Trophoblast cell (in vitro differentiated cells and primary cell): ENCODE results near the gene ZNF516.

Experiments used
- DNase-seq, 2 donors: peaks; one replicate each; pipeline ENCODE4 v3.0.0-alpha.2; 2016
- H2AFZ ChIP-seq: 2 replicates; pipeline ENCODE4 v1.6.1; 2013; ENCODE audit warnings: low read length, moderate library complexity, mild to moderate bottlenecking; ENCODE audit not compliant: insufficient read depth, poor library complexity
- H2AK5ac ChIP-seq: 2 replicates; pipeline ENCODE4 v1.6.1; 2013; ENCODE audit warnings: mild to moderate bottlenecking, low read length
- H2BK120ac ChIP-seq: 2 replicates; pipeline ENCODE4 v1.6.1; 2013; ENCODE audit warnings: low read length, mild to moderate bottlenecking, moderate library complexity; ENCODE audit not compliant: insufficient read depth, poor library complexity
- H2BK12ac ChIP-seq: 2 replicates; pipeline ENCODE4 v1.6.1; 2013; ENCODE audit warnings: mild to moderate bottlenecking, low read length, moderate library complexity
- H2BK5ac ChIP-seq: 2 replicates; pipeline ENCODE4 v1.6.1; 2013; ENCODE audit warnings: low read length, low read depth, moderate library complexity, mild to moderate bottlenecking; ENCODE audit not compliant: poor library complexity
- H3K14ac ChIP-seq: 2 replicates; pipeline ENCODE4 v1.6.1; 2013; ENCODE audit warnings: mild to moderate bottlenecking, low read length
- H3K18ac ChIP-seq: 2 replicates; pipeline ENCODE4 v1.6.1; 2013; ENCODE audit warnings: mild to moderate bottlenecking, low read length
- H3K23ac ChIP-seq: 2 replicates; pipeline ENCODE4 v1.6.1; 2013; ENCODE audit warnings: low read length
- H3K27ac ChIP-seq: 2 replicates; pipeline ENCODE4 v1.5.1; 2013; ENCODE audit warnings: low read depth, mild to moderate bottlenecking, inconsistent platforms, low read length, moderate library complexity
- H3K27me3 ChIP-seq: 2 replicates; pipeline ENCODE4 v1.6.1; 2013; ENCODE audit warnings: inconsistent platforms, mild to moderate bottlenecking, low read length, moderate library complexity; ENCODE audit not compliant: insufficient read depth
- H3K36me3 ChIP-seq, 2 experiments: 1 replicate in 1 of 2; 2 replicates in 1 of 2; pipeline ENCODE4 v1.6.1; 2013; ENCODE audit warnings: low read length in 2 of 2, mild to moderate bottlenecking in 2 of 2, moderate library complexity in 1 of 2; ENCODE audit not compliant: insufficient read depth in 2 of 2, control insufficient read depth in 1 of 2
- H3K4ac ChIP-seq: 2 replicates; pipeline ENCODE4 v1.6.1; 2013; ENCODE audit warnings: low read depth, mild to moderate bottlenecking, low read length, moderate library complexity
- H3K4me1 ChIP-seq, 2 experiments: 1 replicate in 1 of 2; 2 replicates in 1 of 2; pipeline ENCODE4 v1.6.1; 2013; ENCODE audit warnings: low read length in 2 of 2, mild to moderate bottlenecking in 2 of 2, moderate library complexity in 1 of 2; ENCODE audit not compliant: insufficient read depth in 2 of 2, control insufficient read depth in 1 of 2
- H3K4me2 ChIP-seq: 2 replicates; pipeline ENCODE4 v1.6.1; 2013; ENCODE audit warnings: inconsistent platforms, mild to moderate bottlenecking, low read length, moderate library complexity
- H3K4me3 ChIP-seq: 2 replicates; pipeline ENCODE4 v1.5.1; 2013; ENCODE audit warnings: mild to moderate bottlenecking, low read depth, low read length, inconsistent platforms
- H3K79me1 ChIP-seq: one replicate; pipeline ENCODE4 v1.6.1; 2013; ENCODE audit warnings: low read length
- H3K79me2 ChIP-seq: 2 replicates; pipeline ENCODE4 v1.6.1; 2013; ENCODE audit warnings: low read length, mild to moderate bottlenecking; ENCODE audit not compliant: control insufficient read depth, insufficient read depth, poor library complexity
- H3K9ac ChIP-seq: 2 replicates; pipeline ENCODE4 v1.6.1; 2013; ENCODE audit warnings: mild to moderate bottlenecking, low read length
- H3K9me3 ChIP-seq: 2 replicates; pipeline ENCODE4 v1.6.1; 2013; ENCODE audit warnings: low read depth, mild to moderate bottlenecking, control low read depth, inconsistent platforms, low read length; ENCODE audit not compliant: insufficient read depth
- H4K12ac ChIP-seq: 2 replicates; pipeline ENCODE4 v1.6.1; 2013; ENCODE audit warnings: low read depth, mild to moderate bottlenecking, low read length, moderate library complexity
- H4K8ac ChIP-seq: 2 replicates; pipeline ENCODE4 v1.6.1; 2013; ENCODE audit warnings: low read depth, mild to moderate bottlenecking, low read length, moderate library complexity
- H4K91ac ChIP-seq: one replicate; pipeline ENCODE4 v1.6.1; 2013; ENCODE audit warnings: low read depth, mild to moderate bottlenecking, low read length, moderate library complexity
- WGBS: extraction: QIAGEN DNeasy Blood & Tissue Kit; methylation state at CpG from one replicate; pipeline ENCODE4 v1.1.7; 2013; ENCODE audit warnings: missing lambda C conversion rate; ENCODE audit not compliant: insufficient read length, insufficient coverage; ENCODE audit errors: extremely low coverage; 5-methylcytosine and 5-hydroxymethylcytosine counted together

ZNF516 gene

DNA sequence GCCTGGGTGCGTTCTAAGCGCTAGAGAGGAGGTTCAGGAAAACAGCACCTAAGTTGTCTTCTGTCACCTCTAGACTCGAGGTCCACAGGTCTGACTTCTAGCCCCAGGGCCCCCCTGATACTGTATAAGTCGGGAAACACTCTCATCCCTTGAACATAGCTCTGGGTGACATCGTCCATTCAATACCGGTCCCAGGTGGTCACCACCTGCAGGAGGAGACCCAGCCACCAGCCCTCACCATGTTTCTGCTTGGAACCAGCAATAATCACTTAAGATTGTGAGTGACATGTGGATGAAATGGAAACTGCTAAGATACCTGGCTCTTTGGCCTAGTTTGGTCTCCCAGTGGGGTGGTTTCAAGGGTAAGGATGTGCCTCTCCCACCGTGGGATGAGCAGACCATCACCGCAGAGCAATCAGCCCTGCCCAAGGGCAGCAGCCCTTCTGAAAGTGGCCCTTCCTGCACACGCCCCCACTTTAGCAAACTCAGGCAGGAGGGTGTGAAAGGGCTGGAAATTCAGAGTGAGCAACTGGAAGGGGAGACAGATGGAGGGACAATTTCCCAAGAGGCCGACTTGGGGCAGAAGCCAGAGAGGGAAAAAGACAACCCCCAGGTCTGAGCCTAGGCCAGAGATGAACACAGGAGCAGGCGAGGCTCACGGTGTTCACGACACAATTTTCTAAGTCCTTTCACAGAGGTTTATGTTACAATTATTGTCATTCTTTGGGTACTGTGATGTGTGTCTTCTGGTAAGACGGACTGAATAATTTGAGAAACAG lies 95.2 kb downstream of the ZNF516 start:
- H4K8ac ChIP-seq = no peak overlapping the region
- H3K18ac ChIP-seq = no peak overlapping the region
- no peak overlapping the region for H3K4ac ChIP-seq
- no CpG with 5 or more reads among the region's 14 CpGs for WGBS
- no peak overlapping the region for H2BK12ac ChIP-seq
- no peak overlapping the region for H4K91ac ChIP-seq
- no peaks in the 10 kb centered on the region for H3K27me3 ChIP-seq
- H2AFZ ChIP-seq = no peak overlapping the region
- no peak for DNase-seq
- H3K9me3 ChIP-seq = peaks cover 5% of the 10 kb centered on the region
- no peak overlapping the region for H3K4me2 ChIP-seq
- peaks cover 0 to 6% of the 10 kb centered on the region in 2 experiments for H3K36me3 ChIP-seq
- H3K27ac ChIP-seq = no peak overlapping the region
- H2BK120ac ChIP-seq = no peak overlapping the region
- no peak overlapping the region for H3K14ac ChIP-seq
- no peak overlapping the region for H3K23ac ChIP-seq
- no peak overlapping the region for H3K9ac ChIP-seq
- no peaks in the 10 kb centered on the region for H3K79me1 ChIP-seq
- H3K4me3 ChIP-seq = peak overlapping the region; percentile 39
- H3K79me2 ChIP-seq = no peaks in the 10 kb centered on the region
- H2AK5ac ChIP-seq = no peak overlapping the region
- no peak overlapping the region for H4K12ac ChIP-seq
- H3K4me1 ChIP-seq = peaks cover 5 to 8% of the 10 kb centered on the region in 2 experiments
- no peak overlapping the region for H2BK5ac ChIP-seq

DNA sequence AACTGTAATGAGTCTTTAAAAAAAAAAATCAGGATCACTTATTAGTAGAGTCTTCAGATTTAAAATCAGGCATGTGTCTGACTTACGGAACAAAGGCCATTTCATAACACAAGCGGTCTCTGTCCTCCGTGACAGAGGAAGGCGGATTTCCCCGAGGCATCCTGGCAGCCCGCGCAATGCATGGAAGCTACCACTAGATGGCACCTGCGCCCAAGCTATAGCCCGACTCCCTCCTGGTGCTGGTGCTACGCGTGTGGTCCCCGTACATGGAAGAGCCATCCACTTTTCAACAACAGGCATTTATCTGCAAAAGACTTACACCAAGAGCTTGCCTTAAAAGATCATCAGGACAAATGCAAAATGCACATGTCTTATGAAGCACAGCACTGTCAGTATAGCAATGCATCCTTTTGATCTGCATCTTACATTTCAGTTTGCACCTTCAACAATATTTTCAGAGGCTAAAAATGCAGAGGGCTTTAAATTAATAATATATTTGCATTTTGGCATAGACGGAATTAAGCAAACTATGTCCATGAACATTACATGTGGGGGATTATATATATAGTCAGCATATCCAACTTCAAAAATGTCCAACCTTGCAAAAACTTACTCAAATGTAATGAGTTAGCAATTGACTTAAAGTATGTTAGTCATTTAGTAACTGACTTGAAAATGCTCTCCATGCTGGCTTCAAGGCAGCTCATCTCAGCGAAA lies 96.0 kb downstream of the ZNF516 start:
- Histone ChIP-seq H3K23ac (no peak overlapping the region), H4K8ac (no peak overlapping the region), H3K79me2 (no peaks in the 10 kb centered on the region), H2BK5ac (no peak overlapping the region), H3K9ac (no peak overlapping the region), H3K4me1 (peaks cover 5 to 8% of the 10 kb centered on the region in 2 experiments), H3K9me3 (peaks cover under 1% of the 10 kb centered on the region), H3K79me1 (no peaks in the 10 kb centered on the region), H4K91ac (no peak overlapping the region), H4K12ac (no peak overlapping the region), H3K4me2 (no peak overlapping the region), H3K4me3 (no peak overlapping the region), H3K27ac (no peak overlapping the region), H3K27me3 (no peaks in the 10 kb centered on the region), H2BK120ac (no peak overlapping the region), H3K36me3 (peaks cover 0 to 2% of the 10 kb centered on the region in 2 experiments), H3K18ac (no peak overlapping the region), H2BK12ac (no peak overlapping the region), H3K14ac (no peak overlapping the region), H2AFZ (no peak overlapping the region), H2AK5ac (no peak overlapping the region), H3K4ac (no peak overlapping the region)
- no CpG with 5 or more reads among the region's 14 CpGs for WGBS
- peak; percentile 49 to 82 for DNase-seq

DNA sequence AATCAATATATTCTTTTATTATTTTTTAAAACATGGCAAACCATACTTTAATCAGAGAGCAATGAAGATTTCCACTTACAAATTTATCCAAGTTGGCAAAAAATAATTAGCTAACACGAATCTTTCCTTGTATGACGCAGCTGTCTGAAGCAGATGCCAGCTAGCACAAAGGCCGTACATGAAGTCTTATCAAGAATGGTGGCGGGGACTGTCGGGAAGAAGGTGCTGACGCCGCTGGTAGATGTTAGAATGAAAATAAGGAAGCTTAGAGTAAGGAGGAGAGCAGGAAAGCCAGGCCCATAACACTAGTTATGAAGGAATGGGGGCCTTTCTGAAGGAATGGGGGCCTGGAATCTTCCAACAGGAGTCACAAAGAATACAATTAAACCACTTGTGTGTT lies 96.7 kb downstream of the ZNF516 start:
- no peak overlapping the region for H2AK5ac ChIP-seq
- WGBS = no CpG with 5 or more reads among the region's 7 CpGs
- H2BK12ac ChIP-seq = no peak overlapping the region
- H3K9ac ChIP-seq = no peak overlapping the region
- H3K4me1 ChIP-seq = peaks cover 5 to 8% of the 10 kb centered on the region in 2 experiments
- H3K79me1 ChIP-seq = no peaks in the 10 kb centered on the region
- H3K27me3 ChIP-seq = no peaks in the 10 kb centered on the region
- H4K12ac ChIP-seq = no peak overlapping the region
- no peak overlapping the region for H3K27ac ChIP-seq
- H3K4me3 ChIP-seq = no peak overlapping the region
- no peak overlapping the region for H4K91ac ChIP-seq
- no peak overlapping the region for H2BK120ac ChIP-seq
- H3K79me2 ChIP-seq = no peaks in the 10 kb centered on the region
- H2BK5ac ChIP-seq = no peak overlapping the region
- no peak overlapping the region for H4K8ac ChIP-seq
- H3K4ac ChIP-seq = no peak overlapping the region
- no peak overlapping the region for H3K14ac ChIP-seq
- no peak overlapping the region for H3K18ac ChIP-seq
- H3K36me3 ChIP-seq = peaks cover 0 to 2% of the 10 kb centered on the region in 2 experiments
- no peak overlapping the region for H2AFZ ChIP-seq
- no peak overlapping the region for H3K23ac ChIP-seq
- no peaks in the 10 kb centered on the region for H3K9me3 ChIP-seq
- H3K4me2 ChIP-seq = no peak overlapping the region
- DNase-seq = no peak

DNA sequence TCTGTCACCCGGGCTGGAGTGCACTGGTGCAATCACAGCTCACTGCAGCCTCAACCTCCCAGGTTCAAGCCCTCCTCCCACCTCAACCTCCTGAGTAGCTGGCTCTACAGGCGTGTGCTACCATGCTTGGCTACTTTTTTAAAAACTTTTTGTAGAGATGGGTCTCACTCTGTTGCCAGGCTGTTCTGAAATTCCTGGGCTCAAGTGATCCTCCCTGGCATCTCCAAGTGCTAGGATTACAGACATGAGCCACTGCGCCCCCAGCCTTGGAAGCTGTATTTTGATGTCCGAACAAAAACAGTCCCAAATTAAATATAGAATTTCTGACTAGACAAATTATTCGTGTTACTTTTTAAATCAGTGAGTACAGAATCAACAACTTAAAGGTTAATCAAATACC lies 97.4 kb downstream of the ZNF516 start:
- Histone ChIP-seq H3K9ac (no peak overlapping the region), H3K4ac (no peak overlapping the region), H3K36me3 (peaks cover 0 to 2% of the 10 kb centered on the region in 2 experiments), H2BK120ac (no peak overlapping the region), H2BK12ac (no peak overlapping the region), H4K12ac (no peak overlapping the region), H3K4me3 (no peak overlapping the region), H4K8ac (no peak overlapping the region), H3K79me1 (no peaks in the 10 kb centered on the region), H3K4me1 (peaks cover 5 to 8% of the 10 kb centered on the region in 2 experiments), H2AFZ (no peak overlapping the region), H3K27ac (no peak overlapping the region), H3K4me2 (no peak overlapping the region), H2BK5ac (no peak overlapping the region), H3K18ac (no peak overlapping the region), H2AK5ac (no peak overlapping the region), H3K79me2 (no peaks in the 10 kb centered on the region), H3K27me3 (no peaks in the 10 kb centered on the region), H3K9me3 (no peaks in the 10 kb centered on the region), H3K23ac (no peak overlapping the region), H3K14ac (no peak overlapping the region), H4K91ac (no peak overlapping the region)
- no peak for DNase-seq
- no CpG with 5 or more reads among the region's 5 CpGs for WGBS
